Measurements from ENCODE around the gene LYZL1.
"Not testable (repeated sequence)": the region's sequence is repeated elsewhere in the genome, so short reads cannot be mapped to it uniquely, and the experiment has no call there.

Gene LYZL1

GRCh38 chr10:29265210-29265768 is 23.6 kb upstream of the LYZL1 start:
- no peak for DNase-seq

DNA sequence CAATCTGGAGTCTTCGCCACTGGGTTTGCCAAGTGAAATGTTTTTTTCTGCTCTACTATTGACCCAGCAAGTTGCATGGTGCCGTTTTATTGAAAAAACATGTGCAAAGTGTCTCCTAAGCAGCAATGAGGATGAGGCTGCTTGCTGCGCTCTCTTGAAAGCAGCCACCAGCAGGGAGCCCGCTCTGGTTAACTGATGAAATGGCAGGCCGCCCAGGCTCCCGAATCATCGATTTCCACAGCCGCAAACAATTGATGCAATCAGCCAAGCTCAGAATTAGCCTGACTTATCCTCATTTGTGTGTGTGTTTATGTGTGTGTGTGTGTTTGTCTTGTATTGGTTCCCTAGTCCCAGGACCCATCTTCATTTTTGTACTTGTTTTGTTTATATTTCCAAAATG is 22.2 kb upstream of the LYZL1 start:
- DNase-seq: no peak

GRCh38 chr10:29268011-29268410 is 20.9 kb upstream of the LYZL1 start:
- DNase-seq: no peak

DNA sequence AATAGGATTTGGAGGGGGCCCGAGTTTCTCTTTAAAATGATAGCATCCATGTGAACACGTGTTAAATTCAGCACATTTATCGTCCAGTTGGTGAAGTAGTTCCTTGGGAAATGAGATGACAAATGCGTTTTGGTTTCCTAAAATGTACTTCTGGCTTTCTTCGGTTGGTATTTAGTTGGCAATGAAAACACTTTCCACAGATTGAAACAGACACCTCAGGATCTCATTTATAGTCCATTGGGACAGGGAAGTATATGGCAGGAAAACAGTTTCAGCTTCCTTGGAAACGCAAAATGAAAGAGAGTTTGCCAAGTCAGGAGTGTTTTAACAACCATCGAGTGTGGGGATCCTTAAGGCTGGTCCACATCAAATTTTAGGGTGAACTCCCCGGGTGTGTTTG is 19.4 kb upstream of the LYZL1 start:
- no peak for DNase-seq

DNA sequence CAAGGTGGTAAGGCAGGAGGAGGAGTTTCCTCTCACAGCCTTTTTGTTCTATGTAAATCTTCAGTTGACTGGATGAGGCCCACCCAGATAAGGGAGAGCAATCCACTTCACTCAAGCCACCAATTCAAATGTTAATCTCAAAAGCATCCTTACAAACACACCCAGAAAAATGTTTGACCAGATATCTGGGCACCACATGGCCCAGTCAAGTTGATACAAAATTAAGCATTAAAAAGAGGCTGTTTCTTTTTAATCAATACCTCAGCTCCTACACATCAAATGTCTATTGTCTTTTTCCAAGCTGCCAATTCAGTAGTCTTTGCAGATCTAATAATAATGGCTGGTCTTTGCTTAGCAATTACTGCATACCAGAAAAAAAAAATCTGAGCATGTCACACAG is 18.0 kb upstream of the LYZL1 start:
- DNase-seq: no peak

DNA sequence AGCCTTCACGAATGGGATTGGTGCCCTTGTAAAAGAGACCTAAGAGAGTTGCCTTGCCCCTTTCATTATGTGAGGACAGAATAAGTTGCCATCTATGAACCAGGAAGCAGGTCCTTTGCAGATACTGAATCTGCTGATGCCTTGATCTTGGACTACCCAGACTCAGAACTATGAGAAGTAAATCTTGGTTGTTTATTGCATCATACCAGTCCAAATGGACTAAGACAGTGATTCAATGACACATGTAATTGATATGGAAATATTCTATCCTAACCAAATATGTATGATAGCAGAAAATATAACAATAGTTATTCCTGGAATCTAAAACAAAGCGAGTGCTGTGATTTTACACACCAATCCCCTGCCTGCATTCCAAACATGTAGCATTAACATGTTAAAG is 17.0 kb upstream of the LYZL1 start:
- DNase-seq: no peak

GRCh38 chr10:29273478-29273877 is 15.4 kb upstream of the LYZL1 start:
- no peak for DNase-seq

DNA sequence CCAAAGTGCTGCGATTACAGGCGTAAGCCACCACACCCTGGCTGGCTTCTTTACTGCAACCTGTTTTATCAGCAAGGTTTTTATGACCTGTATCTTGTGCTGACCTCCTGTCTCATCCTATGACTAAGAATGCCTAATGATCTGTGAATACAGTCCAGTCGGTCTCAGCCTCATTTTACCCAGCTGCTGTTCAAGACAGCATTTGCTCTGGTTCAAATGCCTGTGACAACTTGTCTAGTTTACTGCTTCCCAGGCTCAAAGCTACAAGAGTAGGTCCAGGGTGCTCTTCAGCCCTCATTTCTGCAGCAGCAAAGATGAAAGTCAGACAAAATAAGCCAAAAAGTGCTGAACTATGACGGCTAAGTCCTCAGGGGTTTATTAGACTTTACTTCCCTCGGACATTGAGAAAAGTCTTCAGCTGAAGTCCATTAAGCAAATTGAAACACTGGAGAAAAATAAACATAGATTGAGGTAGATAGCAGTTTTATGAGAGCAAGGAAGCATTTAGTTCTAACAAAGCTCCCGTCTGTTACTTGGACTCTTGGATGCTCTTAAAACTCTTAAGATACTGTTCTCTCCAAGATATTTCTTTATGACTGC is 12.5 kb upstream of the LYZL1 start:
- DNase-seq: no peak

DNA sequence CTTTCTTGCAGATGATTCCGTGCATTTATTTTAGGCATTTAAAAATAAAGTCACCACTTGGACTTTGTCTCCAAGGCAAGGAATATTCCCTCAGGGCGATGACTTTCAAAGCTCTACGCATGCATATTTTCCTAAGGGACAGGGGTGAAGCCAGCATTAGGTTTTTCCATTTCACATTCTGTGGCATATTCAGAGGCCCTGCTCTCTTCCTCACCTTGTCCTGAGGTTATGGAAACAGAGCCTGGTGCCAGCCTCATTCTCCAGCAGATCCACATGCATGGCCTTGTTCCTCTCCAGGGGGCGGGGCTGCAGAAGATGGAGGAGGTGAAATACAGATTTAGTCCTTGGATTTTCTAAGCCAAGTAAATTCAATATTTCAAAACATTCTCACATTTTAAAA is 11.6 kb upstream of the LYZL1 start:
- no peak for DNase-seq

DNA sequence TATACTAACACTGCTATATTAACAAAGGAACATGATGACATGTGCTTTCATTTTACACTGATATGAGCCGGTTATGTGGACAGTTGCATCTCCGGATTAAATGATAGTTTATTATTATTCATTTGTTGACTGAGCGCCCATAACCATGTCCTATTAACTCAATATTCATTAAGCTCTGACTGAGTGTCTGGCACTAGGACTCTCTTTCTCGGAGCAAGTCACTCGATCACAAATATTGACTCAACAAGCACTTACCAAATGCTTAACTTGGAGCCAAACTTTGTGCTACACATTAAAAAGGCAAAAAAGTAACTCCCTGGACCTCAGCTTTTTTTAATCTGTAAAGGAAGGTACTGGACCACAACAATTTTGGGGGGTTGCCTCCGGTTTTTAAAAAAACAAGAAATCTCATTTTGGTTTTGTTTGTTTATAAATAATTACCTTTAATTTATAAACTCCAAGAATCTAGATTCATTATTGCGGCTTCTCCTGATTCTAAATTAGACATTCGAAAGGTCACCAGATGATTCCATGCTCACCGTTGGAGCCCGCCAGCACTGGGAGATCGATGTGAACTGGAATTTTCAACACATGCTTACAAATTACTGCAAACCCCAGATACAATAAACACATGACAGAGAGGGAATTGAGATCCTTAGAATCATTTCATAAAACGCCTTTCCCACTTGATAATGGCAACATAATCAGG is 8.9 kb upstream of the LYZL1 start:
- no peak for DNase-seq

DNA sequence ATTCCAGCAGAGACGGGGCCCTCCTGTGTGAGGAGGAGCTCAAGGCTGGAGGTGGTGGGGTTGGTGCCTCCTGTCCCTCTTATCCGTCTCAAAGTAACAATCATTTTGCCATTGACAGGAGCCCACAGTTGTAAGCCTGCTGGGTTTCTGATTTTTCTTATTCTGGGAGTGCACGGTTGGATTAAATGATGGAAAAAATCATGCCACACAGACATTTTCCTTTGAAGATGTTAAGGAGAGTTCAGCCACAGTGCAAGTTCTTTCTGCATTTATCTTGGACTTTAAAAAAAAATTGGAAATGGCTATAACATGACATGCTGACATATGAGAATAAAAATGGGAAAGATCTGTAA is 8.4 kb upstream of the LYZL1 start:
- DNase-seq: no peak

- DNase-seq: no peak
Measured at GRCh38 chr10:29285624-29286051, 3.2 kb upstream of the LYZL1 start.

DNA sequence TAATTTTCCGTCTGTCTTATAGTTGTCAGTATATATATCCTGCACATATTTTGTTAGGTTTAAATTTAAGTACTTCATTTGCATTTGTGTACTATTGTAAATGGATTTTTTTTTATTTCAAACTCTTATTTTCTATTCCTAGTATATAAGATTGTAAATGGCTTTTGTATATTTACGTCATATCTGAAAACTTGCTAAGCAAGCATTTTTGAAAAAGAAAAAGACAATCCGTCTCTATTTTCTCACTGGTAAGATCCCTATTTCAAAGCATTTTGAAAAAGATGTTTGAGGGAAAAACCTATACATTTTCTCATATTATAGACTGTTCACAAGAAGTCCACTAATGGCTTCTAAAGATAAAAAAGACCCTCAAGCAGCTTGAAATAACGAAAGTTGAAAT is 1.2 kb upstream of the LYZL1 start:
- no peak for DNase-seq

DNA sequence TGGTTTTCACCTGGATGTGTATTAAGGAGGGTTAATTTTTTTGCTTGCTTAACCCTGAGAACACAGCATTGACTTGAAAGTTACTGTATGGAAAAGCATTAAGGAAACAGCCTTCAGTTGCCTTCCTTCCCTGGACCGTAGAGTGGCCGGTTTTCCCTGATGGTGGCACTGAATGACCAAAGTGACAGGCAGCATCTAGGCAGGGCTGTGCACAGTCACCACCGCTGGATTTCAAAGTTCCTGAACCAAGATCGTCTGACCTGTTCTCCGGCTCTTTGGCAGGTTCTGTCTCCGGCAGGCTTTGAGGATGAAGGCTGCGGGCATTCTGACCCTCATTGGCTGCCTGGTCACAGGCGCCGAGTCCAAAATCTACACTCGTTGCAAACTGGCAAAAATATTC is 2.7 kb downstream of the LYZL1 start:
- not testable (repeated sequence) for DNase-seq

- not testable (repeated sequence) for DNase-seq
Measured at GRCh38 chr10:29292406-29292805, 3.5 kb downstream of the LYZL1 start.

DNA sequence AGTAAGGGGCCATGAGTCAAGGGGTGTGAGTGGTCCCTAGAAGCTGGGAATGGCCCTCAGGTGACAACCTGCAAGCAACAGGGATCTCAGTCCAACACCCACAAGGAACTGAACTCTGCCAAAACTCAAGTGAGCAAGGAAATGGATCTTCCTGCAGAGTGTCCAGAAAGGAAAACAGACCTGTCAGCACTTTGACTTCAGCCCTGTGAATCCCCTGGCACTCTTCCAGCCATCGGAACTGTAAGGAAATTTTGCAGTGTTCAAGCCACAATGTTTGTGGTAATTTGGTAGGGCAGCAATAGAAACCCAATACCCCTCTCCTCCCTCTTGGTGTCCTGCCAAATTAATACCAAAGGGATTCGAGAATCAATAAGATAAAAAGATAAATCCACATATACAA is 6.9 kb downstream of the LYZL1 start:
- DNase-seq: no peak

DNA sequence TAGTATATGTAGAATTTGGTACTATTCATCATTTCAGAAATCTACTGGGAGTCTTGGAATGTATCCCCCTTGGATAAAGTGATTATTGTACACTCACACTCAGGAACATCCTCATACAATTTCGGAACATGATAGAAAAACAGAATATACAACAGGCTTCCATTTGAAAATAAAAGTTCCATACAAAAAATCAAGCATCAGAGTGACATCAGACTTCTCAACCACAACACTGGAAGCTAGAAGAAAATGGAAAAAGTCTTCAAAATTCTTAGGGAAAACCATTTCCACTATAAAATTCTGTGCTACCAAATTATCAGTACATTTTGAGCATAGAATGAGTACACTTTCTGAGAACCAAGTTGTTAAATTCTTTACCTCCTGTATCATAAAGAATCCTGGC is 8.8 kb downstream of the LYZL1 start:
- no peak for DNase-seq

DNA sequence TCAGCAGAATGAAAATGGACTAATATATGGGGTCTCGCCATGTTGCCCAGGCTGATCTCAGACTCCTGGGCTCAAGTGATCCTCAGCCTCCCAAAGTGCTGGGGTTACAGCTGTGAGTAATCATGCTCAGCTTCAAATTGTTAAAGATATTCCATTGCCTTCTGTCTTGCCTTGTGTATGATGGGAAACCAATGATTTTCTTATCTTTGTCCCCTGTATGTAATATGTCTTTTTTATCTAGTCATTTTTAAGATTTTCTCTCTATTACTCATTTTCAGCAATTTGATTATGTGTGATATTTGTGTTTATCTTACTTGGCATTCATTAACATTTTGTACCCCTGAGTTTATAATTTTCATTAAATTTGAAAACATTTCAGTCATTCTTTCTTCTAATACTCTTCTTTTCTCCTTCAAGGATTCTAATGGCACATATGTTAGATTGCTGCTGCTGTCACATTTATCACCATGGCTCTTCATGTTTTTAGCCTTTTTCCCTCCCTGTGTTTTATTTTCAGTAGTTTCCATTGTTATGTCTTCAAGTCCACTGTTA is 12.6 kb downstream of the LYZL1 start:
- DNase-seq: no peak

- DNase-seq: no peak
Measured at GRCh38 chr10:29302499-29302898, 13.6 kb downstream of the LYZL1 start.

DNA sequence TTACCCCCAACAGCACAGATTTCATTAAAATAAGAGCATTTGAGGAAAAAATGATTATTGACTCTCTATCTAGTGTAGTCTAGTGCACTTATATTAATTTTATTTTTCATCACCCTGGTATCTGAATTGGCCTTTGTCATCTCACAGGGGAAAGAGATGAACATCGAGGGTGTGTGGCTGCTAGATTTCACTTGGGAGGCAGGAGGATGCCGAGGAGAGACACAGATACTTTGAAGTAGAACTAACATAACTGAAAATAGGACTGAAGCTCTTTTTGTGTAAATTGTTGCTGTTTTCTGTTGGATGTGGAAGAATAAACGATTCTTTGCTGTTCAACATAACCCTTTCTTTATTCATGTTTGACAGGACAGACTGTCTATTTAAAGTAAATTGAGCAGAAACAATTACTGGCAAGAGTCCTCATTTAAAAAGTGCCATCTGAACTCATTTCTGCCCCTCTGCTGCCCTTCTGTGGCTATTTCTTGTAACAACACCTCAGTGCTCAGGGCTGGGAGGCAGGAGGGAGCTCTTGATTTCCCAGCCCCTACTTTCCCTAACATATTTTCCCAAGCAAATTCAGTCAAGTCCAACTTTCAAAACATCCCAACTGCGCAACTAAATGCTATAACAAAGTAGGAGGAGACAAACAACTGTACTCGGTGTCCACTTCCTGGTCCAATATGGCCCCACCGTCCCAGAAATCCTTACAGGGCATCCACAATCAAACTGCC is 15.6 kb downstream of the LYZL1 start:
- DNase-seq: no peak

- no peak for DNase-seq
Measured at GRCh38 chr10:29304995-29305335, 16.1 kb downstream of the LYZL1 start.

DNA sequence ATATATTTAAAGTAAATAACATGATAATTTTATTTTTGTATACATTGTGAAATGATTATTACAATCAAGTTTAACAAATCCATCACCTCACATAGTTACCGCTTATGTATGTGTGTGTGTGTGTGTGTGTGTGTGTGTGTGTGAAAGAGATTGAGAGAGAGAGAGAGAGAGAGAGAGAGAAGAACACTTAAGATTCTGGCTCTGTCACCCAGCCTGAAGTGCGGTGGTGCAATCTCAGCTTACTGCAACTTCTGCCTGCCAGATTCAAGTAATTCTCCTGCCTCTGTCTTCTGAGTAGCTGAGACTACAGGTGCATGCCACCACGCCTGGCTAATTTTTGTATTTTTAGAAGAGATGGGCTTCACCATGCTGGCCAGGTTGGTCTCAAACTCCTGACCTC is 17.8 kb downstream of the LYZL1 start:
- DNase-seq: no peak

DNA sequence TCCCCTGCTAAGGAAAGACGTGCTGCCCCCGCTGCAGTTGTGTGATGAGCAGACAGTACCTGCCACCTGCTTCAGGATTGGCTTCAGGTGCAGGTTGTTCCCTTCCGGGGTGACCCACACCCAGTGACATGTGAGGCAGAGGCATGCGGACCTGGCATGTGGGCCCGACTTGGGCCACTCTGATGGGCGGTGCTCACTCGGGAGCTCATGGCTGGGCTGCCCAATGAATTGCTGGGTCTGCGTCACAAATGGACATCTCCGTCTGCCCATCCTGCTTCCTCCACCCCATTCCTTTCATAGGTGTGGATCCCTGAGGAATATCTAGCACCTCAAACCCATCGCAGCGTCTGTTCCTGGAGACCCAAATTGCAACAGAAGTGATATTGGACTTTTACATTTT is 19.3 kb downstream of the LYZL1 start:
- not testable (repeated sequence) for DNase-seq

DNA sequence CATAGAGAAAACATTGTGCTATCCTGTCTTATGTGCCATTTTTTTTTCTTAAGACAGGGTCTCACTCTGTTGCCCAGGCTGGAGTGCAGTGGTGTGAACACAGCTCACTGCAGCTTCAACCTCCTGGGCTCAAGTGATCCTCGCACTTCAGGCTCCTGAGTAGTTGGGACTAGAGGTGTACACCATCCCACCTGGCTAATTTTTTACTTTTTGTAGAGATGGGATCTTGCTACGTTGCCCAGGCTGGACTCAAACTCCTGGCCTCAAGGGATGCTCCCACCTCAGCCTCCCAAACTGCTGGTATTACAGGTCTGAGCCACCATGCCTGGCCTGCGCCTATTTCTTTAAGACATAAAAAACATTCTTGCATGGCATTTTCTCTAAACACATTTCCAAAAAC is 20.6 kb downstream of the LYZL1 start:
- DNase-seq: no peak
